Embryonic facial prominence (tissue), 1 donor: ENCODE measurements around the gene PMVK.
"Not testable (repeated sequence)": the region's sequence is repeated elsewhere in the genome, so short reads cannot be mapped to it uniquely, and the experiment has no call there.

Experiments used
- DNase-seq: peaks from one replicate; pipeline ENCODE4 v3.0.0-alpha.2; 2016; ENCODE audit errors: extremely low spot score

The PMVK gene

DNA sequence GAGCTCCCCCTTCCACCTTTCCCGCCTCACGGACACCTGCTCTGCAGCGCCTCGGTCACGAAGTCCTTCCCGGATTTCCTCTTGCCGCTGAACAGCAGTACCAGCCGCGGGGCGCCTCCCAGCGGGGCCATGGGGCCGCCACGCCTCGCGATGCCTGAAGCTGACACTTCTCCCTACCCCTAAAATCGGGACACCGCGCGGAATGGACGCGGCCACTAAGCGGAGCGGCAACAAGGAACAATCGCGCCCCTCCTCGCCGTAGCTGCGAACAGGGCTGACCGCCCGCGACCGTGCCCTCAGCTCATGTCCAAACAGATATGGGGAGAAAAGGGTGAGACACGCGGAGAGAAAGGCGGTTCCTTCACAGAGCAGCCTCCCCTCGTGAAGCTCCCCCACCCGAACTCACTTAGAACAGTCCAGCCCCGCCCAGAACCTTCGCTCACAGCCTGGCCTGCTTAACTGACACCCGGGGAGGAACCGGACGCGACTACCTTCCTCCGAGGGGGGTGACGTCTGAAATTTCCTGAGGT is at the start of gene PMVK:
TSS of gene PMVK (minus strand) at position 165 of the 530 bp plus-strand sequence. CDS start at position 131, 34 bp downstream.
- peak; percentile 93 for DNase-seq

- DNase-seq: no peak
Observed at GRCh38 chr1:154983776-154984466, 47.4 kb upstream of the PMVK start.

DNA sequence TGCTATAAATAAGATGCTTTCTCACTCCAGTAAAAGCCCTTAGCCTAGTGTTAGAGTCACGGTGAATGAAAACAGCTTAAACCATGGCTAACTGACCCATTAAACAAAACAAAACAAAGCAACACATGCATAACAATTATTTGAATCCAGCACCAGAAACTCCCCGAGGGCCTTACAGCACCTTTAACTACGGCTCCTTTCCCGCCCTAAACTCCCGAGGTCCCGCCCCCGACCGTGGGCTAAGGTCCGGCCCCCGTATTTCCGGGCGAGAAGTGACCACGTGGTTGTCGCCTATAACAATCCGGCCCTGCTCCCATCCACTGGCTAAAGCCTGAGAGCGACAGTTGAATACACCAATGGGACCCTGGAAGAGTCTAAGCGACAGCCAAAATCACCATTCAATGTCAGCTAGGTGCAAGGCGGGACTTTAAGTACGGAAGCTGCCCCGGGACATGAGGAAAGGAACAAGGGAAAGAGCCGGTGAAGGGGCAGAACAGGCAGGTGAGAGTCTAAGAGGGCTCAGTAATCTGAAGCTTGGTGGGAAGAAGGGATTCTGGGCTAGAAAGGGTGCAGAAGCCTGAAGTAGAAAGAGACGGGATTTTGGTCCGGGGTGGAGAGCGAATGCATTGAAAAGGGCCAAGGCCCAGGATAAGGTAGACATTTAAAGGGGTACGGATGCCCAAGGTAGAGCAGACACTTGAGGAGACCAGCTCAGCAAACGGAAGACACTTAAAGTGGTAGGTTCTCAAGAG is 46.6 kb upstream of the PMVK start, which contains the start of gene FLAD1:
TSS of gene FLAD1 (plus strand) at position 448 of the 752 bp plus-strand sequence. CDS start 351 bp downstream, outside the sequence.
- peak; percentile 98 for DNase-seq

DNA sequence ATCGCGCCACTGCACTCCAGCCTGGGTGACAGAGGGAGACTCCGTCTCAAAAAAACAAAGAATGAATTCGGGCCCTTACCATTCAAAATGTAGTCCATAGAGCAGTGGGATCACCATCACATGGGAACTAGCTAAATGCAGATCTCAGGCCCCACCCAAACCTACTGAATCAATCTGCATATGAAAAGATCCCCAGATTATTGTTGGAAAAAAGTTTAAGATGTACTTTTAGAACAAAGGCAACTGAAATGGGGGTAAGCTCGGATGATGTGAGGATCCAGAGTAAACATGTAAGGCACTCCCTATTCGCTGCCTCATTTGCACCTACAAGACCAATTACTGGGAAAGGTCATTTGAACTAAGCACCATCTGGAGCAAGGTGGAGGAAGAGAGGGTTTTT is 45.8 kb upstream of the PMVK start:
- DNase-seq: no peak

DNA sequence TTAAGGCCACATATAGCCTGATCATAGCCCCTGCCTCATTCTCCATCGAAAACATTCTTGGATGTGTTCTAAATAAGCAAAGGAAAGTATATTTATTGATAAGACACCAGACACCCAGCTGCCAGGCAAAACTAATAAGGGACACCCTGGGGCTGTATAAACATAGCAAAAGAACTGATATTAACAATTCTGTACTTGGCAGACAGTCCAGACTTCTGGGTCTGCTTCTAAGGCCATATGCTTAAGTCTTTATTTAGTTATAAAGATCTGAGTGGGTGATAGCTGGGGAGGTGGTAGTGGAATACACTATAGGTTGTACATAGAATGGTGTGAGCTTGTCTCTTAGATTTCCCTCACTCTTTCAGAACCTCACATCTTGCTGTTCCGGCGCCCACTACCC is 41.8 kb upstream of the PMVK start:
- no peak for DNase-seq

DNA sequence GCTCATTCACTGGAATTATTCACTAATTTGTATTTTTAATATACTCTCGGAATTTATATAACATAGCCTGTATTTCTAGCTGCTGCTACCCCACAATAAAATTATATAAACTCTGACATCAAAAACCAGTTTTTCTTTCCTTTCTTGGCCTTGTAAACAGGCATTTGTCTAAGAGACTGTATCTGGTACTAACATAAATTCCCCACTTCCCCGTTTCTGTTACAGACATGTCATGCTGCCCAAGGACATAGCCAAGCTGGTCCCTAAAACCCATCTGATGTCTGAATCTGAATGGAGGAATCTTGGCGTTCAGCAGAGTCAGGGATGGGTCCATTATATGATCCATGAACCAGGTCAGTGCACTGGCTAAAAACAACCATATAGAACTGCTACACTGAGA is 41.2 kb upstream of the PMVK start:
- DNase-seq: not testable (repeated sequence)

- no peak for DNase-seq
Observed at GRCh38 chr1:154975409-154976059, 39.0 kb upstream of the PMVK start.

GRCh38 chr1:154974808-154975408 is 38.4 kb upstream of the PMVK start:
- DNase-seq: peak; percentile 90

DNA sequence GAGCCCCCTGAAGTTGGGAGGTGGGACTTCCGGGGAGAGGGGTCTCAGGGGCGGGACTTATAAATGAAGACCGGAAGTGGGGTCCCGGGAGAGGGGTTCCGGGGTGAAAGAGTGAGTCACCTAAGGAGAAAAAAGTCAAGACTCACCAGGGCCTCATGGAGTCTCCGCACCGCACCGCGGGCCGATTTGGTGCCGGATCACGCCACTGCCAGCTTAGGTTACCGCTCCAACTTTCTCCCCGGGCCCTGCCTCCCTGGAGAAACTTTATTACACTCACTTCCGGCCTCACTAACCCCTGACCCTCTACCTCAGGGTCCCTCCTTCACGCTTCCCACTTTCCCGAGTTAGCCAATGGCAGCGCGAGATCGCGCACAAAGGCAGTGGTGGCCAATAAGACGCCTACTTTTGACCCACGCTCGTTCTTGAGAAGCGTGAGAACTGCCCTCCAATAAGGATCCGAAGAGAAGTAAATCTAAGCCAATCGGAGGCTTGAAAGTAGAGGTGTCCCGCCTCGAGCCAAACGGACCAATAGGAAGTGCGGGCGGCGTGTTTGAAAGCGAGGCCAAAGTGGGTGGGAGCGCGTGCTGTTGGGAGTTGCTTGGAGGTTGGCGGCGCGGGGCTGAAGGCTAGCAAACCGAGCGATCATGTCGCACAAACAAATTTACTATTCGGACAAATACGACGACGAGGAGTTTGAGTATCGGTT is 37.7 kb upstream of the PMVK start, which contains the start of gene CKS1B:
TSS of gene CKS1B (plus strand) at position 580 of the 706 bp plus-strand sequence. CDS start at position 645, 65 bp downstream.
- DNase-seq: peak; percentile 100

DNA sequence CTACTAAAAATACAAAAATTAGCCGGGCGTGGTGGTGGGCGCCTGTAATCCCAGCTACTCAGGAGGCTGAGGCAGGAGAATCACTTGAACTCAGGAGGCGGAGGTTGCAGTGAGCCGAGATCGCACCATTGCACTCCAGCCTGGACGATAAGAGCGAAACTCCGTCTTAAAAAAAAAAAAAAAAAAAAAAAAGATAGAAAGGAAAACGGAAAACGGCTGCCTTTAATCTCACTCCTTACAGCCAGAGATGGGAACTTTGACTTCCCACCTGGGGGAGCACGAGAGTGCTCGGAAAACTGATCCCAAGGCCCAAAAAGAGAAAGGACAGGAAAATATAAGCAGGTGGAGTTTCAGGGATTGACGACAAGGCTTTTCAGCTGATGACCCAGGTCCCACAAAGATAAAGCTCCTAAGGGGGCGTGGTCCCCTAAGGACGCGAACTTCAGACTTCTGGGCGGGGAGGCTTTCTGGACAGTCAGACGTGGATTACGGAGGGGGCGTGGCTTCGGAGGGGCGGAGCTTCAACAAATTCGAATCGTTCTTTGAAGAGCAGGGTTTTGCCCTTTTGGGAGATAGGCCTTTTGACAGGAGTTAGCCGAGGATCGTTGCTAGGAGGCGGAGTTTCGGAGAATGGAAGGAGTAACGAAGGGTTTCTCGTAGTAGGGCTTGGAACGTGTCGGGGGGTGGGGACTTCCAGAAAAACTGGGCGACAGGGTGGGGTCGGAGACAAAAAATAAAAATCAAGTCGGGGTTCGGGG is 37.0 kb upstream of the PMVK start:
- peak; percentile 87 for DNase-seq

DNA sequence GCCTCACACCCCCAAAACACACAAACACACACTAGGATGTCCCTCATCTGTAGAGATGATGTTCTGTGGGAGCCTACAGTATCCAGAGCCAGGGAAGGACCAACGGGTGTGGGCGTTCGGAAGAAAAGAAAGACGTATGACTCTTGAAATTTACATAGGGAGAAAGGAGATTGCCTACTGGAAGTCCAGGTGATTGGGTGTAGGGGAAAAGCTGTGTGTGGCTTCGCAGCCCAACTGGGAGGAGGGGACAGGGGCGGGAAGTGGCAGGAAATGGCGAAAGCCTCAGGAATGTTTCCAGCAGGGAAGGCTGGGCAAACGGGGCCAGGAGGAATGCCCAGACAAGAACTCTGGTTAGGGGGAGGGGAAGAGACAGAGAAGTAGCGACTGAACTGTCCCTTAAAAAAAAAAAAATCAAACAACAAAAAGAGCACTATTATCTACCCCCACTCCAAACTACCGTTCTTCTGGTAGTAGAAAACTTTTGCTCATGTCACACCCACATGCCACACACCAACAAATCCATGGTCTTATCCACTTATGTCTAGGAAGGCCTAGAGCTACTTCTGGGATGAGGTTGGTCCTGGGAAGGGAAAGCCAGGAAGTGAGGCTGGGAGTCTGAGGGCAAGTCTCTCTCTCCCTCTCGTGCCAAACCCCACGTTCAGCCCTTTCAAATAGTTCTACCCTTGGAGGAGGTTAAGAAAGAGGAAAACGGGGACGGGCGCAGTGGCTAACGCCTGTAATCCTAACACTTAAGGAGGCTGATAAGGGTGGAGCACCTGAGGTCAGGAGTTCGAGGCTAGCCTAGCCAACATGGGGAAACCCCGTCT is 36.2 kb upstream of the PMVK start:
- no peak for DNase-seq

DNA sequence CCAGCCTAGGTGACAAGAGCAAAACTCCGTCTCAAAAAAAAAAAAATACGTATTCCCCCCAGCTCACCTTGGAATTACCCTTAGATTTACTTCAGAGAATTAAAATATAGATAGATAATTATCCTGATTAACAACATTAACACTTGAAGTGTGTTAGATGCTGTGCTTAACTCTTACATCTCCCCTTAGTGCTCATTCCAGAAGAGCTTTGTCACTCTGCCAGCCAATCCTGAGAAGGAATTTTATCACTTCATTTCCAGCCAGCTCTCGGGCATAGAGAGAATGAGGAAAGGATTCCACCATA is 35.6 kb upstream of the PMVK start:
- no peak for DNase-seq

DNA sequence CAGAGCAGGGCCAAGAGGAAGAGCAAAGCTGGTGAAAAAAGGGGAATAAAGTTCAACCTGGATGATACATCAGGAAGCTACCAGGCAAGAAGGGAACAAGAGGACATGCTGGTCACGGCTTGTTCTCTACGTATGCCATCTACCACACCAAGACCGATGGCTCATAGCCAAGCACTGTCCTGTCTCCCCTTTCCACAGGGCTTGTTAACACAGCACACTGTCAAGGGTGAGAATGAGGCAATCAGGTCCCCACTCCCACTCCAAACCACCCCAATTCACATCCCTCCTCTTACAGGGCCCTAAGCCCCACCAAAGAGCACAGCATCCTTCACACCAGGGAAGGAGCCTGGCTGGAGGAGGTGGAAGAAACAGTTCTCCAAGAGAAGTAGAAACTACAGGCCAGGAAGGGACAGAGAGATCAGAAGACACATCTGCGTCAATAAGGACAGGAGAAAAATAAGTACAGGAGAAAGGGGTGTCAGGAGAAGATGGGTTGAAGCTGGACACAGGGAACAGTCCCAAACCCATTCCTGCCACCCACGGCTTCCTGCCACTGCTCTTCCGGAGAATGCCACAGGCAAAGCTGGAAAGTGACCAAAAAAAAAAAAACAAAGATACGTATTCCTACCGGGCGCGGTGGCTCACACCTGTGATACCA is 35.0 kb upstream of the PMVK start:
- no peak for DNase-seq

DNA sequence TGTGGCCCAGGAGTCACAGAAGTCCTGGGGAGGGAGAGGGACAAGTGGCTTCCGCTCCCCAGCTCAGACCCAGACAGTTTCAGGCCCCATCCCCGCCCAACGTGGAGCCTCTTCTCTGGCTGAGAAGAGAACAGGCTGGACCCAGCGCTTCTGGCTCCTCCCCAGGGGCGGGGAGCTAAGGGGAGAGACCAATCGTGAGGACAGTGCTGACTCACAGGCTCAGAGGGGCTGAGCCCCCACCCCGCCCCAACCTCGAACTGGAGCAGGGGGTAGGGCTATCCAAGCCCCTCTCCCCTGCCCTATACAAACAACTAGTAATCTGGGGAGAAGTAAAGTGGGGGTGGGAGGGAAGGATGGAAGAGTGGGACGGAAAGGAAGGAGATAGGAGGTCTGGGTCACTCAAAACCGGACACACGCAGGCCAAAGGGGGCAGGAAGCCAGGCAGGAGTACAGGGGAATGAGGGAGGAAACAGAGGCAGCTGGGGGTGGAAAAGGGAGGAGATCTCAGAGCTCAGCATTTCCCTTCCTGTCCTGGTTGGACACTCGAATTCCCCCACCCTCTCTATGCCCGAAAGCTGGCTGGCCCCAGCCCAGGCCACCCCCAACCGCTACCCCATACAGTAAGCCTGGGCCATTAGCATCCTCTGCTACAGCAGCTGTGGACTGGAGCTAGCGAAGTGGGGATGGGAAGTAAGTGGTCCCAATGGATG is 34.3 kb upstream of the PMVK start, which contains the start of gene SHC1:
TSS of gene SHC1 (minus strand) at position 117 of the 710 bp plus-strand sequence. CDS start 221 bp downstream, outside the sequence.
- peak; percentile 85 for DNase-seq

GRCh38 chr1:154969860-154970452 is 33.4 kb upstream of the PMVK start:
- DNase-seq: no peak

GRCh38 chr1:154969246-154969645 is 32.7 kb upstream of the PMVK start:
- no peak for DNase-seq

DNA sequence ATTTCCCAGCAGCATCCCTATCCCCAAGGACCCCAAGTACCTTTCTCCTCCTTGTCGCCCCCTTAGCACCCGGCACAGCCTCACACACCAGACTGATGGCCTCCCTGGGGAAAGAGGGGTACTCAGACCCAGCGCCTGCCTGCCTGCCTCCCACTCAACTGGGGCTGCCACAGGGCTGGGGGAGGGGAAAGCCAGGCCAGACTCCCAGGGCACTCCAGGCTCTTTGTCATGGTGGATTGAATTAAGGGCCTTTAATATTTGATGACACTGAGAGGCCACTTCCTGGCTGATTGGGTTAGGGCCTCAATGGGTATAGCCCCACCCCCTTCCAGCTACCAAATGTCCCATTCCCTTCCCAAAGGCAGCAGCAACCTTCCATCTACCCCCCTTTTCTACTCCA is 32.2 kb upstream of the PMVK start:
- DNase-seq: no peak
